Esophagus muscularis mucosa (tissue), 3 donors: ENCODE data around the gene PLA2G6.

Experiments used
- CTCF ChIP-seq, 3 experiments: fragments of 200-600 bp in 2 of 3; fragments of 450-650 bp in 1 of 3; sonication (generic) in 2 of 3; IDR thresholded peaks; one replicate each; pipeline ENCODE4 v1.5.1; 2017 to 2019; ENCODE audit warnings: antibody characterized with exemption in 3 of 3, mild to moderate bottlenecking in 2 of 3, moderate library complexity in 1 of 3
- POLR2A ChIP-seq: fragments of 450-650 bp; IDR thresholded peaks from one replicate; pipeline ENCODE4 v1.6.1; 2017; ENCODE audit warnings: antibody characterized with exemption, moderate library complexity, mild to moderate bottlenecking, low read depth
- POLR2AphosphoS5 ChIP-seq, 2 donors: sonication (generic); formaldehyde crosslinking; IDR thresholded peaks; one replicate each; pipeline ENCODE4 v1.6.1; 2017; ENCODE audit warnings: antibody characterized with exemption in 2 of 2

GRCh38 chr22:38215156-38216038 is 33.8 kb upstream of the PLA2G6 start:
- no peak for TF ChIP-seq CTCF (IDR thresholded peaks at IDR 0.05)
- no peak for TF ChIP-seq POLR2AphosphoS5 (IDR thresholded peaks at IDR 0.05)
- no peak for TF ChIP-seq POLR2A
